AG08395 (cell line): ENCODE data around the gene RPL18.
"Not testable (repeated sequence)": the region's sequence is repeated elsewhere in the genome, so short reads cannot be mapped to it uniquely, and the experiment has no call there.

ENCODE experiments used
- DNase-seq: peaks from one replicate; pipeline ENCODE4 v3.0.0; 2012; ENCODE audit warnings: mixed read lengths, low spot score

Gene RPL18

DNA sequence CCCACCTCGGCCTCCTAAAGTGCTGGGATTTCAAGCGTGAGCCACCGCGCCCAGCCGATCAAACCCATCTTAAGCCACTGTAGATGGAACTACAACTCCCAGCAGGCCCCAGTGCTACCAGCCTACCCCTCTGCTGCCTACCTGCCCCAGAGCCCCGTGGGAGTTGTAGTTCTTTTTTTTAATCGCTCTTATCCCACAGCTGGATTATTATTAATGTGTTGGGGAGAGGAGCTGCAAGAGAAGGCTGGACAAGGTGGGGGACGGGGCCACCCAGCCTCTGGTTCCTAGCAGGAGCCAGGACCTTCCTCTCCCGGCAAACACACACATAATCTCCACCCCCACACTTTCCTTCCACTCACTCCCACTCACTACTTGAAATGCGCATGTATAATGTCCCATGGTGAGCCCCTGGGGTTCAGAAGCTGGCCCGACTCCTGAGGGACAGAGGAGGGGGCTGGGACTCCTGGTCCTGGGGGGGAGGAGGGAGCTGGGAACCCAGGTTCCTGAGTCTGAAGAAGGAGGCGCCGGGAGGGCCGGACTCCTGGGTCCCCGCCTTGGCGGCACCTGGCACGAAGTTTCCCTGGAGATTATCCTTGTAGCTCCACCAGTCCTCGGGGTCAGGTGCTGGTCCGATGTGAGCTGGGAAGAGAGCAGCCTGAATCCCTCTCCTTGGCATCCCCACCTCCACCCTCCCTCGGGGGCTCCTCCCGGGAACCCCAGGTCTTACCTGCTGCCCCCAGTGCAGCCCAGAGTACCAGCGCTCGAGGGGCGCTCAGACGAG lies 26.1 kb upstream of the RPL18 start:
- DNase-seq = peak; percentile 63

- no peak for DNase-seq
These were observed 25.4 kb upstream of the RPL18 start for GRCh38 chr19:48644355-48644754.

GRCh38 chr19:48642862-48643261 lies 23.9 kb upstream of the RPL18 start:
- no peak for DNase-seq

DNA sequence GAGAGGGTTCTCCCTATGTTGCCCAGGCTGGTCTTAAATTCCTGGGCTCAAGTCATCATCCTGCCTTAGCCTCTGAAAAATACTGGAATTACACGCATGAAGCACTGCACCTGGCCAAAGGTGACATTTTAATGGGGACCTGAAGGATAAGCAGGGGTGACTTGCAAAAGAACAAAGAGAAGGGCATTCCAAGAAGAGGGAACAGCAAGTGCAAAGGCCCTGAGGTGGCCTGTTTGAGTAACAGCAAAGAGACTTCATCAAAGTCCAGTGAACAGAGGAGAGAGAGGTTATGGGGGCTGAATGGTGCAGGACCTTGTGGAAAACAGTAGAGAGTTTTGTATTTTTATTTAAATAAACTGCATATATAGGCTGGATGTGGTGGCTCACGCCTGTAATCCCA lies 22.9 kb upstream of the RPL18 start:
- DNase-seq = no peak

- no peak for DNase-seq
These were observed 20.8 kb upstream of the RPL18 start for GRCh38 chr19:48639483-48640375.

GRCh38 chr19:48638831-48639381 lies 19.9 kb upstream of the RPL18 start:
- no peak for DNase-seq

GRCh38 chr19:48637948-48638830 lies 19.2 kb upstream of the RPL18 start:
- DNase-seq = peak; percentile 96

DNA sequence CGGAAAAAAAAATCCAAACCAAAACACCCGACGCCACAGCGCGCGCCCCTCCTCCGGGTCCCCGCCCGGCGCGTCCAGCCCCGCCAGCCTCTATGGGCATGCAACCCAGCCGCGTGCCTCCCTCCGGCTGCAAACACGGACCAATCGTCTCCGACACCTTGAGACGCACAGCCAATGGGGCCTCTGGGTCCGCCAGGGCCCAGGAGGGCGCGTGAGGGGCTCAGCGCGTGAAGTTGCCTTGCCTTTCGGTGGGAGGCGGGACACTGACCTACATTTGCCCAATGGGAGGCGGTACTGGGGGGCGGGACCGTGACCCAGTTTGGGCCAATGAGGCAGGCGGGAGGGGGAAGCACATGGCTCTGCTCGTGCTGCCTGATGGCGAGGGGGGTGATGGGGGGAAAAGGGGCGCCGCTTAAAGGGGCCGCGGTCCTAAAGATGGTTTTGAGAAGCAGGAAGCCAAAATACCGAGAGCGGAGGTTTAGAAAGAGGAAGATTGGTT lies 18.5 kb upstream of the RPL18 start:
- peak; percentile 97 for DNase-seq

GRCh38 chr19:48636859-48637448 lies 18.0 kb upstream of the RPL18 start, which contains the start of gene DBP:
DBP (minus strand) TSS chr19:48637379; CDS start chr19:48636994, 385 bp downstream.
- DNase-seq = no peak

GRCh38 chr19:48635966-48636858 lies 17.2 kb upstream of the RPL18 start:
- DNase-seq = no peak

- peak; percentile 67 for DNase-seq
These were observed 16.4 kb upstream of the RPL18 start for GRCh38 chr19:48635263-48635965.

DNA sequence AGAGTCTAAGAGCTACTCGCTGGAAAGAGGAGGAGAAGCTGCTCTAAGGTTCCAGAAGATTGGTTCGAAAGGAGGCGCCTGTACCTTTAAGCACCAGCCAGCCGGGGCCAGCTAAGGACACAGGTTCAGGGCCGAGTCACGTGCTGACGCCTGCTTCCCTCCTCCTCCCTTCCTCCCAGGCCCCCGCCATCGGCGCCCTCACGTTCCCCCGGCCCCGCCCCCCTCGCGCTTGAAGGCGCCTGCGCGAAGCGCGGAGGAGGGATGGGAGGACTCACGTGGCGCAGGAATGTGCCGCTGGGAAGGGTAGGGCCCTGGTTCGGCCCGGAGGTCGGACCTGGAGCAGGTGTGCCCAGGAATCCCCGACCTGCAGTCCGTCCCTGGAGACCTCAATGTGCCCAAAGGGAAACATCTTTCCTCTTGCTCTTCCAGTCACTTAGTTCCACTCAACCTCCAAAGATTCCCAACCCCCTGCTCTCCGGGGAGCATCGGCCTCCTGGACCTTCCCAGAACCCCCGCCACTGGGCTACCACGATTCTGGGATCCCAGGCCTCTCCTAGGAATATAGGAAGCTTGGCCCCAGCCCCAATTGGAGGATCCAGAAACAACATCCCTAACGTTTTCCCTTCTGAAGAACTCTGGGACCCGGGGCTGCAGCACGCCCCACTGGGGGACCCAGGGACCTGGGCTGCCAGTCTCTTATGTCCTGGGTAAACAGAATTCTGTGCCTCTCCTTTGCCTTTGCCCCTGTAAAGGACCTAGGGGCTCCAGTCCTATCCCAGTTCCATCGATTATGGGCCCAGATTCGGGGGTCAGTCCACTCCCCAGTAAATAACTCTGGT lies 15.7 kb upstream of the RPL18 start:
- DNase-seq = peak; percentile 89

DNA sequence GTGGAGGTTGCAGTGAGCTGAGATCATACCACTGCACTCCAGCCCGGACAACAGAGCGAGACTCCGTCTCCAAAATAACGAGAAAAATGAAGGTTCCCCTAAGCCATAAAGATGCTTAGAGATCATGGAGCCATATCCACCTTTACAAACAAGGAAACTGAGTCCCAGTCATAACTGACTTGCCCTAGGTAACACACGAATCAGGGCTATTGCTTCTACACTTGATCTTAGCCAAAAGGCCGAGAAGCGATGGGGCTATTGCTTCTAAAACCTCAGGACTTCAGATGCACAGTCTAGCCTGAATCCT lies 15.0 kb upstream of the RPL18 start:
- no peak for DNase-seq

- DNase-seq = no peak
These were observed 14.4 kb upstream of the RPL18 start for GRCh38 chr19:48633148-48634035.

DNA sequence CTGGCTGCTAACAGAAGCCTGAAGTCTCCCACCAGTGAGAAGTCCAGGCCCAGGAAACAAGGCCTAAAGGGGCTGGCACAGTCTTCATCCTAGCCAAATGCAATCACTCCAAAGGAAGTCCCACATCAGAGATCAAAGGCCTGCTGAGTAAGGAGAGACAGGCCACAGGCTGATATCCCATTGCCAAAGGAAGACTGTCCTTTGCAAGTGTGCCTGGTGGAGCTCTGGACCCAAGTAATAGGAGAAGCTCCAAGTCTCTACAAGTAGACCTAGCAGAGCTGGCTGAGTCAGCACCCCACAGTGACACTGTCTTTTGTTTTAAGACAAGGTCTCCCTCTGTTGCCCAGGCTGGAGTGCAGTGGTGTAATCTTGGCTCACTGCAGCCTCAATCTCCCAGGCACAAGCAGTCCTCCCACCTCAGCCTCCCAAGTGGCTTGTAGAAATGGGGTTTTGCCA lies 13.7 kb upstream of the RPL18 start:
- DNase-seq = no peak

DNA sequence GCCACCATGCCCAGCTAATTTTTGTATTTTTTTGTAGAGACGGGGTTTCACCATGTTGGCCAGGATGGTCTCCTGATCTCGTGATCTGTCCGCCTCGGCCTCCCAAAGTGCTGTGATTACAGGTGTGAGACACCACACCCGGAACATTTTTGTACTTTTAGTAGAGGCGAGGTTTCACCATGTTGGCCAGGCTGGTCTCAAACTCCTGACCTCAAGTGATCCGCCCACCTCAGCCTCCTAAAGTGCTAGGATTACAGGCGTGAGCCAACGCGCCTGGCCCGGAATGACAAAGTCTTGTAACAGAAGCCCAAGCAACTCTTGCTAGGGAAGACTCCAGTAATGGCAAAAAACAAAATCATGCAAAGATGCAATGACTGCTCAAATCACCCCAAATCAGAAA lies 13.3 kb upstream of the RPL18 start:
- DNase-seq = not testable (repeated sequence)

DNA sequence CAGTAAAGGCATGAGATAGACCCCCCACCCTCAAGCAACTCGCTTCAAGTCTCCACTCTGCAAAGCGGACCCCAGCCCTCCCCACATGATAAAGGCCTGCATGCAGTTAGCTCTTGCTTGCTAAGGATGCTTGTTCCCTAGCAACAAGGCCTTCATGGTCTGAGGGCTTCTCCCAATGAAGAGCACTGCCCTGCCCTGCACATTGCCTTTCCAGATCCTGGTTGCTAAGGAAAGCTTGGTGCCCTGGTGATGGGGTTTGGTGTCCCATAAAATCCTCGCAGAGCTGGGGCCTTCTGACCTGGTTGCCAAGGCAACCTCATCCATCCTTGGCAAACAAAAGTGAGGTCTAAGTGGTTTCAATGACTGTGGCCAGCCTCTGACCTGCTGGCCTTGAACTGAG lies 12.2 kb upstream of the RPL18 start:
- DNase-seq = no peak
